Skeletal muscle tissue (tissue), 5 donors: ENCODE measurements around the gene SLC2A1. TPM values are rescaled to one million over a fixed set of nuclear protein-coding genes. Genes with fewer than 3 reads are reported as not detected.

Experiments
- H3K27ac ChIP-seq: one replicate; pipeline ENCODE4 v1.7.0; 2013; ENCODE audit warnings: mild to moderate bottlenecking, low read depth, low read length, inconsistent platforms
- H3K27me3 ChIP-seq, 3 donors: one replicate each; pipeline ENCODE4 v1.7.0; 2013; ENCODE audit warnings: low read length in 3 of 3; ENCODE audit not compliant: control insufficient read depth in 3 of 3, insufficient read depth in 3 of 3
- H3K36me3 ChIP-seq, 3 donors: one replicate each; pipeline ENCODE4 v1.7.0; 2013; ENCODE audit warnings: low read length in 3 of 3; ENCODE audit not compliant: control insufficient read depth in 3 of 3, insufficient read depth in 3 of 3
- H3K4me1 ChIP-seq, 3 donors: one replicate each; pipeline ENCODE4 v1.7.0; 2013; ENCODE audit warnings: low read length in 3 of 3, mild to moderate bottlenecking in 3 of 3; ENCODE audit not compliant: control insufficient read depth in 3 of 3, insufficient read depth in 3 of 3
- H3K4me3 ChIP-seq, 3 donors: one replicate each; pipeline ENCODE4 v1.7.0; 2013; ENCODE audit warnings: low read length in 3 of 3
- H3K9ac ChIP-seq, 3 donors: one replicate each; pipeline ENCODE4 v1.7.0; 2013; ENCODE audit warnings: low read length in 3 of 3, mild to moderate bottlenecking in 3 of 3, moderate library complexity in 2 of 3, low read depth in 1 of 3
- H3K9me3 ChIP-seq, 3 donors: one replicate each; pipeline ENCODE4 v1.7.0; 2013; ENCODE audit warnings: low read length in 3 of 3; ENCODE audit not compliant: control insufficient read depth in 3 of 3
- small RNA-seq: library from RNA; depleted of rRNA; stranded (forward); fragments of <200 nt; gene quantifications from one replicate; pipeline ENCODE3, GENCODE V24; 2014
- total RNA-seq: library from RNA; depleted of rRNA; stranded (reverse); fragments of >200 nt; gene quantifications from one replicate; pipeline ENCODE4 v1.2.3, GENCODE V29; 2014
- donor health status: Osteomylitis.

SLC2A1 gene
- total RNA-seq, 1 donor from 2014 or later: 28.2 TPM

DNA sequence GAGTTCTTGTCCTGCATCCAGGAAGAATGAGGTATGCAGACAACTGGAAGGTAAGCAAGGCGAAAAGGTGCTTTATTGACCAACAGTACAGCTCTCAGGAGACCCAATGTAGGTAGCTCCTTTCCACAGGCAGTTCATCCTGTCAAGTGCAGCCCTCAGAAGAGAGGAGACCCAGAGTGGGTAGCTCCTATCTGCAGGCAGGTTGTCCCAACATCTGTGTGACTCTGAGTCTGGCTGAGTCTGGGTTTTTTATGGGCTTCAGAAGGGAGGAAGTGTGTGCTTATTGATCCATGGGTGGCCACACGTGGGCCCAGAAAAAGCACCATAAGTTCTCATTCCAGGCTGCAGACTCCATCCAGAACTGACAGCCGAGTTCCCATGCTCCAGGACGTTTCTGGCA, 78.3 kb downstream of the SLC2A1 start:
- Histone ChIP-seq H3K27ac (no peak overlapping the region), H3K4me3 (no peak overlapping the region), H3K9ac (no peak overlapping the region), H3K36me3 (no peaks in the 10 kb centered on the region), H3K9me3 (no peaks in the 10 kb centered on the region), H3K4me1 (no peaks in the 10 kb centered on the region), H3K27me3 (peaks cover 4 to 12% (median 5%) of the 10 kb centered on the region in 3 donors)

DNA sequence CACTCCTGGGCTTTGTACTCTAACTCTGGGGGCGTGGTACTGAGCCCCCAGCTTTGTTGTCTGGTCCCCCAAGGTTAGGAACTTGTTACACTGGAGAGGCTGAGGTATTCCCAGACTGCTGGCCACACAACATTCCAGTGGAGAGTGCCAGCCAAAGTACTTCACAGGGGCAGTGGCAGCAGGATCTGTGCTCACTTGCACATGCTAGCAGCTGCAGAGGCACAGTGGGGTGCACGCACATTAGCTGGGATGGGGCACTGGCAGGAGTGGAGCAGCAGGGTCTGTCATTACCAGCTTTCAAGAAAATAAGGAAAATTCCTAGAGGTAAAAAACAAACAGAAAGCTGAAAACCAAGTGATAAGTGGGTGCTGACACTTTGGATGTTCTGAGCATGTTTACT, 81.3 kb downstream of the SLC2A1 start:
- Histone ChIP-seq H3K4me1 (no peaks in the 10 kb centered on the region), H3K9ac (no peak overlapping the region), H3K27ac (no peak overlapping the region), H3K4me3 (no peak overlapping the region), H3K27me3 (peaks cover 4 to 12% (median 5%) of the 10 kb centered on the region in 3 donors), H3K36me3 (no peaks in the 10 kb centered on the region), H3K9me3 (no peaks in the 10 kb centered on the region)

DNA sequence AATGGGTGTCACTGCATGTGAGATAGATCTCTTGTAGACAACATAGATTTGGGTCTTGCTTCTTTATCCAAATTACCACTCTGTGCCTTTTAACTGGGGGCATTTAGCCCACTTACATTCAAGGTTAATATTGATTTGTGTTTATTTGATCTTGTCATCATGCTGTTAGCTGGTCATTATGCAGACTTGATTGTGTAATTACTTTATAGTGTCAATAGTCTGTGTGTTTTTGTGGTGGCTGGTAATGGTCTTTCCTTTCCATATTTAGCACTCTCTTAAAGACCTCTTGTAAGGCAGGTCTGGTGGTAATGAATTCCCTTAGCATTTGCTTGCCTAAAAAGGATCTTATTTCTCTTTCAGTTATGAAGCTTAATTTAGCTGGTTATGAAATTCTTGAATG, 82.7 kb downstream of the SLC2A1 start:
- H3K27ac ChIP-seq: no peak overlapping the region
- H3K36me3 ChIP-seq: no peaks in the 10 kb centered on the region
- no peak overlapping the region for H3K9ac ChIP-seq
- no peak overlapping the region for H3K4me3 ChIP-seq
- peaks cover 4 to 11% (median 5%) of the 10 kb centered on the region in 3 donors for H3K27me3 ChIP-seq
- no peaks in the 10 kb centered on the region for H3K4me1 ChIP-seq
- H3K9me3 ChIP-seq: no peaks in the 10 kb centered on the region

Small RNA genes within 50 kb of the gene (small RNA-seq; reads per million reads assigned to genes)
- gene RNU6-880P: not detected

Other genes starting within 250 kb of the SLC2A1 start
- gene CLDN19, start 218.6 kb downstream of the SLC2A1 start, total RNA-seq: 1.6 TPM
- 50.6 TPM for gene P3H1, start 191.8 kb downstream of the SLC2A1 start, total RNA-seq
- 5.7 TPM for gene C1orf50, start 191.6 kb downstream of the SLC2A1 start, total RNA-seq
- gene TMEM269, start 173.9 kb downstream of the SLC2A1 start, total RNA-seq: 0.52 TPM
- 5.2 TPM for gene ERMAP, start 141.7 kb downstream of the SLC2A1 start, total RNA-seq
- 34.4 TPM for gene SVBP, start 141.5 kb downstream of the SLC2A1 start, total RNA-seq
- 13.0 TPM for gene ZNF691, start 112.3 kb downstream of the SLC2A1 start, total RNA-seq
- 19.3 TPM for gene EBNA1BP2, start 213.4 kb upstream of the SLC2A1 start, total RNA-seq
- 0.52 TPM for gene CFAP57, start 213.5 kb upstream of the SLC2A1 start, total RNA-seq